Measurements from ENCODE around the gene HAO2.

DNA sequence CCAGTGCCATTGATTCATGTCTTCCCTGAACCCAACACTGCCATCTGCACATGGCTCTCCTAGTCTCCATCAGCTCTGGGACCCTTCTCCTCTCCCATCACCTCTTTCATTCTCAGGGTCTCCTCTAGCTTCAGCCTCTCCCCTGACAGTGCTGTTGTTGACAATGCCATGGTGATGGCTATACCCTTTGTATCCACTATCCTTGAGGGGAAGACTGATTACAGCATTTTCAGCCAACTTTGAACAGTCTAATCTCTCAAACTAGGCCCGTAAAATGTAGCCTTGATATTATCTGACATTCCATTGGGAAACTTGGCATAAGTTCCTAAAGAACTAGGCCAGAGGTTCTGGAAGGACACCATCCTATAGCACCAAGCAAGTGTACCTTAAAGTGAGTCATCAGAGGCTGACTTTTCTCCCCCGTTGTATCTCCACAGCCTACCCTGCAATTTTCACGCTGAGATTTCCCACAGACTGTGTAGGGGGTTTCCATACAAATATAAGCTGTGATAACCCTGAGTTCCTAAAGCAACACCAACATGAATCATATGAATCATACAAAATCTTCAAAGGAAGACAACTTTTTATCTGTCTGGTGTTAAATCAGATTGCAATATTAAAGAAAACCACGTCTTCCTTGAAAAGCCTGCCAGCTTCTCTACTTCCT, 5.8 kb downstream of the HAO2 start:
- no peak for TF ChIP-seq YY1 (IDR thresholded peaks at IDR 0.05; ENCODE audit: low read depth)
- TF ChIP-seq EP300 (IDR thresholded peaks at IDR 0.05; ENCODE audit: borderline replicate concordance) = no peak
- no peak for TF ChIP-seq CREB1 (IDR thresholded peaks at IDR 0.05; ENCODE audit: low read depth)
